ENCODE measurements around the gene GMNN. TPM values are rescaled to one million over a fixed set of nuclear protein-coding genes. Genes with fewer than 3 reads are reported as not detected.

GMNN gene
- total and polyA plus RNA-seq, 2 donors (not counting 1 experiment from before 2014, with no cell fraction given) = 3.8 to 7.3 TPM

DNA sequence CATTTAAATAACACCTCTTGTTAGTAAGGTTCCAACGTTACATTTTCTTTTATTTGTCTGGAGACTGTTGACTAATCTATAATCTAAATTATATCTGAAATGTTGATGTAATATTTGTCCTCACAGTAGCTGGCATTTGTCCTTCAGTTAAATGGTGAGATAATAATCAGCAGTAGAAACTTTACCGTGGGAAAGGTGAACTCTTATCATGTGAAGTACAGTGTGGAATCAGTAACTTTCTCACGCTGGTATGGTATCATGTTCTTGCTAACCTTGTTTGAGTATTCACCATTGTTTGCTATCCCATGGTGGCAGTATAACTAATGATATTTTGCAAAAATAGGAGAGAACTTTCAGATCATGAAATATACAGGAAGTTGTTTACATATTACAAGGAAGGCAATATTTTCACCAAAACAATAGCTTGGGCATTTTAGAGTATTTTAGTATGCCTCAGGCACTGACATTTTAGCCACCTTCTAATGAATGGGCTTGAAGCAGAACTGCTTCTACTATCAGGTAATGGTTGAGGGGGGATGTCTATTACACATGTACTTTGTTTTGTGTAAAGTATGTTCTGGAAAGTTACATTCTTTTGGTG is 4.8 kb downstream of the GMNN start:
- DNase-seq (no peak), ATAC-seq (ENCODE audit: low read depth) (no peak)
- H3K36me3 ChIP-seq (replicated peaks in 1 of 2; ENCODE audit: control extremely low read depth in 1 of 2, control insufficient read depth in 1 of 2, extremely low read depth in 1 of 2, insufficient read depth in 2 of 2, low read length in 1 of 2) = peaks cover 2 to 18% of the 10 kb centered on the region in 2 experiments
- no peak overlapping the region for H3K27ac ChIP-seq (ENCODE audit: low read length in 2 of 2)
- H3K4me1 Mint-ChIP-seq = peaks cover 26% of the 10 kb centered on the region
- intact Hi-C loops (cut with micrococcal nuclease) = loop anchor here (5.0 kb wide), 1 partner anchor 257 kb away; no protein-coding TSS in a partner anchor
- H3K4me2 ChIP-seq (replicated peaks; ENCODE audit: low read depth, low read length, poor library complexity, severe bottlenecking) = no peak overlapping the region
- no peak overlapping the region for H3K4me3 ChIP-seq (ENCODE audit: control extremely low read depth in 1 of 5, extremely low read depth in 1 of 5, insufficient read depth in 1 of 5, low read depth in 2 of 5, low read length in 4 of 5)
- H3K4me3 Mint-ChIP-seq = no peak overlapping the region
- no peak overlapping the region for H3K9ac ChIP-seq (ENCODE audit: low read length)
- no peaks in the 10 kb centered on the region for H4K20me1 ChIP-seq (ENCODE audit: control insufficient read depth, insufficient read depth, low read length, poor library complexity, severe bottlenecking)
- 81% methylated on average over 2 of the region's 3 CpGs for WGBS (ENCODE audit: insufficient coverage)
- H3K4me1 ChIP-seq (ENCODE audit: control insufficient read depth in 2 of 2, insufficient read depth in 2 of 2, low read length in 2 of 2) = peaks cover 14 to 17% of the 10 kb centered on the region in 2 donors
- no peaks in the 10 kb centered on the region for H3K9me3 ChIP-seq (ENCODE audit: control extremely low read depth in 1 of 3, control insufficient read depth in 2 of 3, insufficient read depth in 1 of 3, low read length in 2 of 3)
- H3K79me2 ChIP-seq (ENCODE audit: control insufficient read depth, insufficient read depth, low read length) = peaks cover 43% of the 10 kb centered on the region
- no peaks in the 10 kb centered on the region for H3K27me3 Mint-ChIP-seq
- CTCF ChIA-PET = interaction anchor here (1.6 kb wide), 1 partner anchor 291 kb away, joined by 4 read pairs; no protein-coding TSS in a partner anchor
- POLR2A ChIA-PET = interaction anchor here (0.5 kb wide), 1 partner anchor 337 kb away, joined by 4 read pairs; no protein-coding TSS in a partner anchor
- no peaks in the 10 kb centered on the region for H3K9me3 Mint-ChIP-seq (ENCODE audit: insufficient read depth)
- TF ChIP-seq EZH2 (IDR thresholded peaks at IDR 0.05; ENCODE audit: borderline replicate concordance, insufficient read depth, low read depth, low read length, poor library complexity, severe bottlenecking) = no peak
- TF ChIP-seq, protein P1, sequence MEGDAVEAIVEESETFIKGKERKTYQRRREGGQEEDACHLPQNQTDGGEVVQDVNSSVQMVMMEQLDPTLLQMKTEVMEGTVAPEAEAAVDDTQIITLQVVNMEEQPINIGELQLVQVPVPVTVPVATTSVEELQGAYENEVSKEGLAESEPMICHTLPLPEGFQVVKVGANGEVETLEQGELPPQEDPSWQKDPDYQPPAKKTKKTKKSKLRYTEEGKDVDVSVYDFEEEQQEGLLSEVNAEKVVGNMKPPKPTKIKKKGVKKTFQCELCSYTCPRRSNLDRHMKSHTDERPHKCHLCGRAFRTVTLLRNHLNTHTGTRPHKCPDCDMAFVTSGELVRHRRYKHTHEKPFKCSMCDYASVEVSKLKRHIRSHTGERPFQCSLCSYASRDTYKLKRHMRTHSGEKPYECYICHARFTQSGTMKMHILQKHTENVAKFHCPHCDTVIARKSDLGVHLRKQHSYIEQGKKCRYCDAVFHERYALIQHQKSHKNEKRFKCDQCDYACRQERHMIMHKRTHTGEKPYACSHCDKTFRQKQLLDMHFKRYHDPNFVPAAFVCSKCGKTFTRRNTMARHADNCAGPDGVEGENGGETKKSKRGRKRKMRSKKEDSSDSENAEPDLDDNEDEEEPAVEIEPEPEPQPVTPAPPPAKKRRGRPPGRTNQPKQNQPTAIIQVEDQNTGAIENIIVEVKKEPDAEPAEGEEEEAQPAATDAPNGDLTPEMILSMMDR (IDR thresholded peaks at IDR 0.05) = no peak
- H2AFZ ChIP-seq (ENCODE audit: insufficient read depth, low read depth, low read length, poor library complexity, severe bottlenecking) = no peak overlapping the region
- no peak overlapping the region for H3K27ac Mint-ChIP-seq
- H3K27me3 ChIP-seq (replicated peaks in 1 of 4; ENCODE audit: control extremely low read depth in 1 of 4, control insufficient read depth in 3 of 4, insufficient read depth in 4 of 4, low read length in 3 of 4) = no peaks in the 10 kb centered on the region

DNA sequence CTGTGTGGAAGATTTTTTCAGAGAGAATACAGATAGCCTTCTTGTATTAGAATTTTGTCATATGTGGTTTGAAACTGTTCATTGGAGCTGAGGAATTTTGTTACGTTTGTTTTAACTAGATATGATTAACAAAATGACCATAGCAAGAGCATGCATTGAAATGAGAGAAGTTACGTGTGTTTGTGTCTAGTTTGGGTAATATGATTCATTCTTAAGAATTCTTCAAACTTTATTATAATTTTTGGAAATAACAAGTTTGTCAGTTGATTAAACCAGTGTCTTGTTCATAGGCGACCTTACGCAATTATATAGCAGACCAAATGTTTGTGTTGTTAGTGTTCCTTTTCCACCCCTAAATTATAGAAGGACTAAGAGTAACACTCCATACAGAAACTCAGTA is 5.5 kb downstream of the GMNN start:
- Histone ChIP-seq H3K9me3 (ENCODE audit: control extremely low read depth in 1 of 3, control insufficient read depth in 2 of 3, insufficient read depth in 1 of 3, low read length in 2 of 3) (no peaks in the 10 kb centered on the region), H3K79me2 (ENCODE audit: control insufficient read depth, insufficient read depth, low read length) (peaks cover 43% of the 10 kb centered on the region), H3K4me1 (ENCODE audit: control insufficient read depth in 2 of 2, insufficient read depth in 2 of 2, low read length in 2 of 2) (peaks cover 14 to 16% of the 10 kb centered on the region in 2 donors), H3K9ac (ENCODE audit: low read length) (no peak overlapping the region), H3K4me2 (replicated peaks; ENCODE audit: low read depth, low read length, poor library complexity, severe bottlenecking) (no peak overlapping the region), H3K4me3 (ENCODE audit: control extremely low read depth in 1 of 5, extremely low read depth in 1 of 5, insufficient read depth in 1 of 5, low read depth in 2 of 5, low read length in 4 of 5) (no peak overlapping the region), H3K27ac (ENCODE audit: low read length in 2 of 2) (no peak overlapping the region), H3K36me3 (replicated peaks in 1 of 2; ENCODE audit: control extremely low read depth in 1 of 2, control insufficient read depth in 1 of 2, extremely low read depth in 1 of 2, insufficient read depth in 2 of 2, low read length in 1 of 2) (peaks cover 3 to 20% of the 10 kb centered on the region in 2 experiments), H4K20me1 (ENCODE audit: control insufficient read depth, insufficient read depth, low read length, poor library complexity, severe bottlenecking) (no peaks in the 10 kb centered on the region), H3K27me3 (replicated peaks in 1 of 4; ENCODE audit: control extremely low read depth in 1 of 4, control insufficient read depth in 3 of 4, insufficient read depth in 4 of 4, low read length in 3 of 4) (no peaks in the 10 kb centered on the region), H2AFZ (ENCODE audit: insufficient read depth, low read depth, low read length, poor library complexity, severe bottlenecking) (no peak overlapping the region)
- TF ChIP-seq, protein P1 (IDR thresholded peaks at IDR 0.05) = no peak
- no peak for TF ChIP-seq EZH2 (IDR thresholded peaks at IDR 0.05; ENCODE audit: borderline replicate concordance, insufficient read depth, low read depth, low read length, poor library complexity, severe bottlenecking)
- ATAC-seq (ENCODE audit: low read depth) (no peak), DNase-seq (no peak)
- peaks cover 22% of the 10 kb centered on the region for H3K4me1 Mint-ChIP-seq
- H3K9me3 Mint-ChIP-seq (ENCODE audit: insufficient read depth) = no peaks in the 10 kb centered on the region
- intact Hi-C loops (cut with micrococcal nuclease) = no loop called here
- no peaks in the 10 kb centered on the region for H3K27me3 Mint-ChIP-seq
- CTCF ChIA-PET = no interaction called here
- H3K4me3 Mint-ChIP-seq = no peak overlapping the region
- POLR2A ChIA-PET = no interaction called here
- H3K27ac Mint-ChIP-seq = no peak overlapping the region
- no CpG with 5 or more reads among the region's 4 CpGs for WGBS (ENCODE audit: insufficient coverage)
